ENCODE measurements around the gene FER1L5.

DNA sequence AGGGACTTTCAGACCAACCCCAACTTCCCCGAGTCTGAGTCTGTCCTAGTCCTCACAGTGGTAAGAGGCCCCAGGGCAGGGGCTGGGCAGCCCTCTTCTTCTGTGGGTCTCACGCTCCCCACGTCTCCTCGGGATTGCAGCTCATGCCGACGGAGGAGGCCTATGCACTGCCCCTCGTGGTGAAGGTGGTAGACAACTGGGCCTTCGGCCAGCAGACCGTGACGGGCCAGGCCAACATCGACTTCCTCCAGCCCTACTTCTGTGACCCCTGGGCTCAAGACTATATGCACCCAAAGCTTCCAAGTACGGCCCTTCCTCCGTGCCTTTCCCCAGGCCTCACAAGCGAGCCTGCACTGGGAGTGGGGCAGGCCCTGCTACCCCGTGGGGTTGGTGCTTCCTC, 53.0 kb downstream of the FER1L5 start:
- TF ChIP-seq, protein P1, sequence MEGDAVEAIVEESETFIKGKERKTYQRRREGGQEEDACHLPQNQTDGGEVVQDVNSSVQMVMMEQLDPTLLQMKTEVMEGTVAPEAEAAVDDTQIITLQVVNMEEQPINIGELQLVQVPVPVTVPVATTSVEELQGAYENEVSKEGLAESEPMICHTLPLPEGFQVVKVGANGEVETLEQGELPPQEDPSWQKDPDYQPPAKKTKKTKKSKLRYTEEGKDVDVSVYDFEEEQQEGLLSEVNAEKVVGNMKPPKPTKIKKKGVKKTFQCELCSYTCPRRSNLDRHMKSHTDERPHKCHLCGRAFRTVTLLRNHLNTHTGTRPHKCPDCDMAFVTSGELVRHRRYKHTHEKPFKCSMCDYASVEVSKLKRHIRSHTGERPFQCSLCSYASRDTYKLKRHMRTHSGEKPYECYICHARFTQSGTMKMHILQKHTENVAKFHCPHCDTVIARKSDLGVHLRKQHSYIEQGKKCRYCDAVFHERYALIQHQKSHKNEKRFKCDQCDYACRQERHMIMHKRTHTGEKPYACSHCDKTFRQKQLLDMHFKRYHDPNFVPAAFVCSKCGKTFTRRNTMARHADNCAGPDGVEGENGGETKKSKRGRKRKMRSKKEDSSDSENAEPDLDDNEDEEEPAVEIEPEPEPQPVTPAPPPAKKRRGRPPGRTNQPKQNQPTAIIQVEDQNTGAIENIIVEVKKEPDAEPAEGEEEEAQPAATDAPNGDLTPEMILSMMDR (conservative IDR thresholded peaks at IDR 0.05; ENCODE audit: low read depth, low read length), result no peak
- no peak for TF ChIP-seq EZH2 (IDR thresholded peaks at IDR 0.05; ENCODE audit: borderline replicate concordance, low read depth, low read length, poor library complexity, severe bottlenecking)
